SK-N-SH treated with all-trans-retinoic acid at 6 μM for 48 hours (cell line): ENCODE data around the gene SCN1B.

ENCODE experiments used
- ARNTL ChIP-seq: fragments of 450-650 bp; formaldehyde crosslinking; IDR thresholded peaks from 2 replicates; pipeline ENCODE4 v1.5.0; 2020; ENCODE audit warnings: low read depth, mild to moderate bottlenecking, moderate library complexity, borderline replicate concordance
- GLIS3 ChIP-seq: fragments of 250-450 bp; sonication (Bioruptor Pico); IDR thresholded peaks from 2 replicates; pipeline ENCODE4 v1.5.0; 2020; ENCODE audit warnings: mild to moderate bottlenecking, moderate library complexity
- TCF4 ChIP-seq: fragments of 250-450 bp; sonication (Bioruptor Pico); IDR thresholded peaks from 2 replicates; pipeline ENCODE4 v1.8.0; 2021; ENCODE audit warnings: mild to moderate bottlenecking, moderate library complexity, borderline replicate concordance
- ZNF8 ChIP-seq: fragments of 450-650 bp; formaldehyde crosslinking; IDR thresholded peaks from 2 replicates; pipeline ENCODE4 v1.5.0; 2020; ENCODE audit warnings: mild to moderate bottlenecking, moderate library complexity
- TF ChIP-seq, protein P1 (sequence below): fragments of 250-450 bp; sonication (Bioruptor Pico); IDR thresholded peaks from 2 replicates; pipeline ENCODE4 v1.8.0; 2020; ENCODE audit warnings: mild to moderate bottlenecking, moderate library complexity, borderline replicate concordance
- TF ChIP-seq, protein P2 (sequence below): fragments of 250-450 bp; sonication (Bioruptor Pico); IDR thresholded peaks from 2 replicates; pipeline ENCODE4 v1.5.1; 2021; ENCODE audit warnings: mild to moderate bottlenecking, moderate library complexity
- TF ChIP-seq, protein P3 (sequence below): fragments of 250-450 bp; sonication (Bioruptor Pico); IDR thresholded peaks from 2 replicates; pipeline ENCODE4 v1.5.0; 2020; ENCODE audit warnings: mild to moderate bottlenecking, moderate library complexity

DNA sequence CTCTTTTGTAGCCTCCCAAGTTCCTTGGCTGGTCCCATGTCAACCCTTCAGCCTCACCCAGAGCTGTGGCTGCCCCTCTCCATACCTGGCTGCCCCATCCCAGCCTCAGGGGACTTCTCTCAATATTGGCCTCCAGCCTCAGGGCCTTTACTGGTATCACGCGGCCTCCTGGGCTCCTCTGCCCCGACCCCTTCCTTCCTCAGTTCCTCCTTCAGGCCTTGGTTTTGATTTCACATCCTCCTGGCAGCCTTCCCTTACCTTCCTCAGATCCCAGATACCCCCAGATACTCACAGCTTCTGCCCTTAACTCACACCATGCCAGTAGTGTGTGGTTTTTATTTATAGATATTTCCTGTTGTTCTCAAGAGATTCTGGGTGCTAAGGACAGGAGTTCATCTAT lies 12.8 kb upstream of the SCN1B start:
- TF ChIP-seq, protein P1, sequence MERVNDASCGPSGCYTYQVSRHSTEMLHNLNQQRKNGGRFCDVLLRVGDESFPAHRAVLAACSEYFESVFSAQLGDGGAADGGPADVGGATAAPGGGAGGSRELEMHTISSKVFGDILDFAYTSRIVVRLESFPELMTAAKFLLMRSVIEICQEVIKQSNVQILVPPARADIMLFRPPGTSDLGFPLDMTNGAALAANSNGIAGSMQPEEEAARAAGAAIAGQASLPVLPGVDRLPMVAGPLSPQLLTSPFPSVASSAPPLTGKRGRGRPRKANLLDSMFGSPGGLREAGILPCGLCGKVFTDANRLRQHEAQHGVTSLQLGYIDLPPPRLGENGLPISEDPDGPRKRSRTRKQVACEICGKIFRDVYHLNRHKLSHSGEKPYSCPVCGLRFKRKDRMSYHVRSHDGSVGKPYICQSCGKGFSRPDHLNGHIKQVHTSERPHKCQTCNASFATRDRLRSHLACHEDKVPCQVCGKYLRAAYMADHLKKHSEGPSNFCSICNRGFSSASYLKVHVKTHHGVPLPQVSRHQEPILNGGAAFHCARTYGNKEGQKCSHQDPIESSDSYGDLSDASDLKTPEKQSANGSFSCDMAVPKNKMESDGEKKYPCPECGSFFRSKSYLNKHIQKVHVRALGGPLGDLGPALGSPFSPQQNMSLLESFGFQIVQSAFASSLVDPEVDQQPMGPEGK (CRISPR knock-in tag), result no peak
- TF ChIP-seq, protein P2, sequence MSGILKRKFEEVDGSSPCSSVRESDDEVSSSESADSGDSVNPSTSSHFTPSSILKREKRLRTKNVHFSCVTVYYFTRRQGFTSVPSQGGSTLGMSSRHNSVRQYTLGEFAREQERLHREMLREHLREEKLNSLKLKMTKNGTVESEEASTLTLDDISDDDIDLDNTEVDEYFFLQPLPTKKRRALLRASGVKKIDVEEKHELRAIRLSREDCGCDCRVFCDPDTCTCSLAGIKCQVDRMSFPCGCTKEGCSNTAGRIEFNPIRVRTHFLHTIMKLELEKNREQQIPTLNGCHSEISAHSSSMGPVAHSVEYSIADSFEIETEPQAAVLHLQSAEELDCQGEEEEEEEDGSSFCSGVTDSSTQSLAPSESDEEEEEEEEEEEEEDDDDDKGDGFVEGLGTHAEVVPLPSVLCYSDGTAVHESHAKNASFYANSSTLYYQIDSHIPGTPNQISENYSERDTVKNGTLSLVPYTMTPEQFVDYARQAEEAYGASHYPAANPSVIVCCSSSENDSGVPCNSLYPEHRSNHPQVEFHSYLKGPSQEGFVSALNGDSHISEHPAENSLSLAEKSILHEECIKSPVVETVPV (CRISPR knock-in tag), result no peak
- TF ChIP-seq TCF4 (CRISPR knock-in tag), result no peak
- TF ChIP-seq ARNTL, result no peak
- TF ChIP-seq, protein P3, sequence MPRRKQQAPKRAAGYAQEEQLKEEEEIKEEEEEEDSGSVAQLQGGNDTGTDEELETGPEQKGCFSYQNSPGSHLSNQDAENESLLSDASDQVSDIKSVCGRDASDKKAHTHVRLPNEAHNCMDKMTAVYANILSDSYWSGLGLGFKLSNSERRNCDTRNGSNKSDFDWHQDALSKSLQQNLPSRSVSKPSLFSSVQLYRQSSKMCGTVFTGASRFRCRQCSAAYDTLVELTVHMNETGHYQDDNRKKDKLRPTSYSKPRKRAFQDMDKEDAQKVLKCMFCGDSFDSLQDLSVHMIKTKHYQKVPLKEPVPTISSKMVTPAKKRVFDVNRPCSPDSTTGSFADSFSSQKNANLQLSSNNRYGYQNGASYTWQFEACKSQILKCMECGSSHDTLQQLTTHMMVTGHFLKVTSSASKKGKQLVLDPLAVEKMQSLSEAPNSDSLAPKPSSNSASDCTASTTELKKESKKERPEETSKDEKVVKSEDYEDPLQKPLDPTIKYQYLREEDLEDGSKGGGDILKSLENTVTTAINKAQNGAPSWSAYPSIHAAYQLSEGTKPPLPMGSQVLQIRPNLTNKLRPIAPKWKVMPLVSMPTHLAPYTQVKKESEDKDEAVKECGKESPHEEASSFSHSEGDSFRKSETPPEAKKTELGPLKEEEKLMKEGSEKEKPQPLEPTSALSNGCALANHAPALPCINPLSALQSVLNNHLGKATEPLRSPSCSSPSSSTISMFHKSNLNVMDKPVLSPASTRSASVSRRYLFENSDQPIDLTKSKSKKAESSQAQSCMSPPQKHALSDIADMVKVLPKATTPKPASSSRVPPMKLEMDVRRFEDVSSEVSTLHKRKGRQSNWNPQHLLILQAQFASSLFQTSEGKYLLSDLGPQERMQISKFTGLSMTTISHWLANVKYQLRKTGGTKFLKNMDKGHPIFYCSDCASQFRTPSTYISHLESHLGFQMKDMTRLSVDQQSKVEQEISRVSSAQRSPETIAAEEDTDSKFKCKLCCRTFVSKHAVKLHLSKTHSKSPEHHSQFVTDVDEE (CRISPR knock-in tag), result no peak
- TF ChIP-seq ZNF8 (CRISPR knock-in tag), result no peak
- no peak for TF ChIP-seq GLIS3 (CRISPR knock-in tag)
